HCT116 (cell line): ENCODE measurements around the gene DLD. TPM values are rescaled to one million over a fixed set of nuclear protein-coding genes. Genes with fewer than 3 reads are reported as not detected.

Experiments
- ATAC-seq: fragments of 200-7000 bp; cut with Tn5 transposase; 2 replicates; pipeline ENCODE4 v1.9.1; 2020; ENCODE audit warnings: mild to moderate bottlenecking, moderate library complexity
- BruUV-seq: library from RNA; stranded (reverse); fragments of 400-500 nt; replicated peaks from 2 replicates; lab custom pipeline; 2021; lab: Mats Ljungman, UMichigan
- CTCF ChIA-PET: fragments of 300-600 bp; sonication (Branson Sonifier 250); formaldehyde crosslinking; loops from one replicate; lab custom pipeline; 2021; ENCODE audit warnings: antibody characterized with exemption; lab: Charles Lee
- POLR2A ChIA-PET: fragments of 300-600, 350-600 bp; sonication (Branson Sonifier 250); formaldehyde crosslinking; loops from one replicate; lab custom pipeline; 2021; ENCODE audit warnings: antibody characterized with exemption; lab: Charles Lee
- RAD21 ChIA-PET, 2 experiments: fragments of 300-600 bp; sonication (Branson Sonifier 250); formaldehyde crosslinking; loops; one replicate each; lab custom pipeline; 2023; ENCODE audit warnings: low total read pairs in 2 of 2; ENCODE audit not compliant: uncharacterized antibody in 2 of 2, unreplicated experiment in 2 of 2, low non-redundant PET in 1 of 2; lab: Charles Lee
- DNase-seq: peaks from one replicate; pipeline ENCODE4 v3.0.0-alpha.2; 2010; ENCODE audit warnings: low read depth, low spot score
- H2AFZ ChIP-seq: fragments of 200-600 bp; shearing (Covaris generic), sonication (generic); 2 replicates; pipeline ENCODE4 v1.6.1; 2017; ENCODE audit warnings: low read depth, mixed run types, mixed read lengths, antibody characterized with exemption, low read length; ENCODE audit not compliant: poor library complexity, severe bottlenecking
- H3K27ac ChIP-seq: 2 replicates; pipeline ENCODE4 v1.5.1; 2012; ENCODE audit warnings: low read depth, low read length
- H3K27me3 ChIP-seq: fragments of 200-600 bp; sonication (generic); 2 replicates; pipeline ENCODE4 v1.6.1; 2016; ENCODE audit warnings: mixed run types, low read length, mixed read lengths; ENCODE audit not compliant: insufficient read depth
- H3K36me3 ChIP-seq, 2 experiments: fragments of 200-500 bp in 1 of 2; fragments of 200-600 bp in 1 of 2; sonication (Bioruptor generic) in 1 of 2; sonication (generic) in 1 of 2; 2 replicates each; pipeline versions ENCODE4 v1.5.1 to v1.6.1; 2014 to 2016; ENCODE audit warnings: low read length in 2 of 2, inconsistent platforms in 1 of 2, mixed read lengths in 1 of 2, mixed run types in 1 of 2; ENCODE audit not compliant: insufficient read depth in 2 of 2, control insufficient read depth in 1 of 2
- H3K4me1 ChIP-seq, 2 experiments: fragments of 200-600 bp in 1 of 2; sonication (generic) in 1 of 2; 2 replicates each; pipeline versions ENCODE4 v1.5.1 to v1.6.1; 2012 to 2017; ENCODE audit warnings: low read length in 2 of 2, inconsistent platforms in 1 of 2, mild to moderate bottlenecking in 1 of 2, mixed read lengths in 1 of 2, mixed run types in 1 of 2, moderate library complexity in 1 of 2; ENCODE audit not compliant: insufficient read depth in 2 of 2, control insufficient read depth in 1 of 2
- H3K4me2 ChIP-seq: fragments of 200-600 bp; sonication (generic); 2 replicates; pipeline ENCODE4 v1.6.1; 2017; ENCODE audit warnings: mixed run types, low read length, mixed read lengths
- H3K4me3 ChIP-seq, 2 experiments: fragments of 200-600 bp in 1 of 2; sonication (generic) in 1 of 2; replicated peaks in 1 of 2; 2 replicates each; pipeline ENCODE4 v1.5.1; 2011 to 2016; ENCODE audit warnings: low read length in 2 of 2, control low read depth in 1 of 2, low read depth in 1 of 2, mild to moderate bottlenecking in 1 of 2, mixed read lengths in 1 of 2, mixed run types in 1 of 2
- H3K79me2 ChIP-seq: fragments of 200-600 bp; sonication (generic); 2 replicates; pipeline ENCODE4 v1.6.1; 2017; ENCODE audit warnings: mild to moderate bottlenecking, mixed run types, low read length, moderate library complexity, mixed read lengths; ENCODE audit not compliant: insufficient read depth
- H3K9ac ChIP-seq: fragments of 200-600 bp; sonication (generic); 2 replicates; pipeline ENCODE4 v1.6.1; 2016; ENCODE audit warnings: low read length, mixed read lengths
- H3K9me2 ChIP-seq: fragments of 200-600 bp; sonication (generic), shearing (Covaris generic); 2 replicates; pipeline ENCODE4 v1.6.1; 2017; ENCODE audit warnings: mixed run types, mild to moderate bottlenecking, moderate library complexity; ENCODE audit not compliant: insufficient read depth
- H3K9me3 ChIP-seq, 2 experiments: fragments of 200-500 bp in 1 of 2; fragments of 200-600 bp in 1 of 2; sonication (Bioruptor generic) in 1 of 2; sonication (generic) in 1 of 2; 2 replicates each; pipeline ENCODE4 v1.6.1; 2014 to 2017; ENCODE audit warnings: low read length in 2 of 2, mixed read lengths in 2 of 2, inconsistent platforms in 1 of 2, low read depth in 1 of 2, mild to moderate bottlenecking in 1 of 2, mixed run types in 1 of 2, moderate library complexity in 1 of 2; ENCODE audit not compliant: control insufficient read depth in 1 of 2, insufficient read depth in 1 of 2
- H4K20me1 ChIP-seq: fragments of 200-600 bp; sonication (generic), shearing (Covaris generic); 2 replicates; pipeline ENCODE4 v1.6.1; 2017; ENCODE audit warnings: mixed run types, mild to moderate bottlenecking, moderate library complexity; ENCODE audit not compliant: insufficient read depth
- CBX3 ChIP-seq: IDR thresholded peaks from 2 replicates; pipeline ENCODE4 v1.6.1; 2012; ENCODE audit warnings: low read depth
- CEBPB ChIP-seq: IDR thresholded peaks from 2 replicates; pipeline ENCODE4 v1.6.1; 2012; ENCODE audit warnings: low read depth
- EGR1 ChIP-seq: IDR thresholded peaks from 2 replicates; pipeline ENCODE4 v1.6.1; 2012; ENCODE audit warnings: low read depth
- ELF1 ChIP-seq: IDR thresholded peaks from 2 replicates; pipeline ENCODE4 v1.6.1; 2012; ENCODE audit warnings: low read depth, borderline replicate concordance
- EZH2phosphoT487 ChIP-seq: fragments of 200-600 bp; IDR thresholded peaks from 2 replicates; pipeline ENCODE4 v1.6.1; 2018; ENCODE audit warnings: antibody characterized with exemption, borderline replicate concordance
- FOSL1 ChIP-seq: IDR thresholded peaks from 2 replicates; pipeline ENCODE4 v1.6.1; 2012; ENCODE audit warnings: low read depth
- JUND ChIP-seq: IDR thresholded peaks from 2 replicates; pipeline ENCODE4 v1.6.1; 2012
- POLR2AphosphoS5 ChIP-seq: IDR thresholded peaks from 2 replicates; pipeline ENCODE4 v1.6.1; 2011; ENCODE audit warnings: mild to moderate bottlenecking, low read depth, low read length, moderate library complexity
- SIN3A ChIP-seq: IDR thresholded peaks from 2 replicates; pipeline ENCODE4 v1.6.1; 2012; ENCODE audit warnings: low read depth
- SP1 ChIP-seq: IDR thresholded peaks from 2 replicates; pipeline ENCODE4 v1.6.1; 2012; ENCODE audit warnings: low read depth
- SRF ChIP-seq: IDR thresholded peaks from 2 replicates; pipeline ENCODE4 v1.6.1; 2012; ENCODE audit warnings: low read depth
- TCF7L2 ChIP-seq: IDR thresholded peaks from 2 replicates; pipeline ENCODE4 v1.7.0; 2011; ENCODE audit warnings: borderline replicate concordance, inconsistent platforms; ENCODE audit not compliant: insufficient read depth, insufficient read length; ENCODE audit errors: extremely low read depth
- YY1 ChIP-seq: IDR thresholded peaks from 2 replicates; pipeline ENCODE4 v1.6.1; 2011; ENCODE audit warnings: low read length, low read depth, moderate library complexity, mild to moderate bottlenecking; ENCODE audit not compliant: insufficient replicate concordance; ENCODE audit errors: extremely low read depth
- ZFX ChIP-seq: fragments of 450-650 bp; IDR thresholded peaks from 2 replicates; pipeline ENCODE4 v1.6.1; 2017
- ZNF274 ChIP-seq: fragments of 200-500 bp; sonication (Bioruptor generic); IDR thresholded peaks from 2 replicates; pipeline ENCODE4 v1.6.1; 2014; ENCODE audit warnings: mild to moderate bottlenecking, low read depth, low read length, inconsistent platforms
- intact Hi-C: fragments of 100-400 bp; cut with micrococcal nuclease; formaldehyde crosslinking; loops from 2 replicates; pipeline ENCODE4 v1.10.0; 2022
- total RNA-seq: library from RNA; stranded (reverse); gene quantifications from one replicate; pipeline ENCODE4 v1.2.1, GENCODE V29; 2021; ENCODE audit not compliant: unreplicated experiment
- TF ChIP-seq, protein P1 (sequence below): IDR thresholded peaks from 2 replicates; pipeline ENCODE4 v1.6.1; 2012
- TF ChIP-seq, protein P2 (sequence below), 3 experiments: fragments of 200-600 bp in 1 of 3; sonication (generic) in 1 of 3; IDR thresholded peaks in 2 of 3; conservative IDR thresholded peaks in 1 of 3; 2 replicates each; pipeline ENCODE4 v1.5.1; 2012 to 2017; ENCODE audit warnings: low read depth in 2 of 3, low read length in 2 of 3, antibody characterized with exemption in 1 of 3, borderline replicate concordance in 1 of 3, control low read depth in 1 of 3, mild to moderate bottlenecking in 1 of 3, mixed read lengths in 1 of 3, mixed run types in 1 of 3, moderate library complexity in 1 of 3; ENCODE audit not compliant: insufficient read depth in 1 of 3

The DLD gene
- total RNA-seq, 1 experiment from 2014 or later: 104 TPM

DNA sequence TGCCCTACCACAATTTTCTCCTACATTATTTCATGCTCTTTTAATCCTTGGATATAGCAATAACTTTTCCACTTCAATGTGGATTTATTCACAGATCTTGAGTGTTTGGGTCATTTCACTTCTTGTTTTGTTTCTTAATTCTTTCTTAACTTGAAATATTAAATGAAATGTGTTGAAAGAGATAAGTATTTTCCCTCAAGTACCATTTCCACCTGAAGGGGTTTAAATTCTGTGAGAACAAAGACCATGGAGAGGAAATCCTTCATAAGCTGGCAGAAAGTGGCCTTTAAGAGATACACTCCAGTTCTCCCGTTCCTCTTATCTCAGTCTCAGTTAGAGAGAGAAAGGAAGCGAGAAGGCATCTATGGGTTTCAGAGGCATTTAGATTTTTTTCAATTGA lies 14.1 kb upstream of the DLD start:
- peaks cover 7 to 14% of the 10 kb centered on the region in 2 experiments for H3K4me1 ChIP-seq
- RAD21 ChIA-PET: no interaction called here
- POLR2A ChIA-PET: no interaction called here
- no peaks in the 10 kb centered on the region for H3K9me3 ChIP-seq
- no peaks in the 10 kb centered on the region for H3K9me2 ChIP-seq
- H3K79me2 ChIP-seq: no peaks in the 10 kb centered on the region
- H3K27ac ChIP-seq: no peak overlapping the region
- H3K36me3 ChIP-seq: no peaks in the 10 kb centered on the region
- ATAC-seq (no peak), DNase-seq (no peak)
- CTCF ChIA-PET: interaction anchor here (0.6 kb wide), 1 partner anchor 409 kb away, joined by 3 read pairs; no protein-coding TSS in a partner anchor
- no peak for TF ChIP-seq FOSL1
- TF ChIP-seq ZNF274: no peak
- TF ChIP-seq YY1: no peak
- TF ChIP-seq EZH2phosphoT487: no peak
- TF ChIP-seq EGR1: no peak
- no peak for TF ChIP-seq JUND
- no peak for TF ChIP-seq POLR2AphosphoS5
- TF ChIP-seq ZFX: no peak
- TF ChIP-seq, protein P1, sequence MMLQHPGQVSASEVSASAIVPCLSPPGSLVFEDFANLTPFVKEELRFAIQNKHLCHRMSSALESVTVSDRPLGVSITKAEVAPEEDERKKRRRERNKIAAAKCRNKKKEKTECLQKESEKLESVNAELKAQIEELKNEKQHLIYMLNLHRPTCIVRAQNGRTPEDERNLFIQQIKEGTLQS: no peak
- no peak for TF ChIP-seq CBX3
- TF ChIP-seq ELF1: no peak
- no peak for TF ChIP-seq SRF
- TF ChIP-seq SIN3A: no peak
- no peak for TF ChIP-seq CEBPB
- no peak for TF ChIP-seq TCF7L2
- TF ChIP-seq SP1: no peak
- TF ChIP-seq, protein P2, sequence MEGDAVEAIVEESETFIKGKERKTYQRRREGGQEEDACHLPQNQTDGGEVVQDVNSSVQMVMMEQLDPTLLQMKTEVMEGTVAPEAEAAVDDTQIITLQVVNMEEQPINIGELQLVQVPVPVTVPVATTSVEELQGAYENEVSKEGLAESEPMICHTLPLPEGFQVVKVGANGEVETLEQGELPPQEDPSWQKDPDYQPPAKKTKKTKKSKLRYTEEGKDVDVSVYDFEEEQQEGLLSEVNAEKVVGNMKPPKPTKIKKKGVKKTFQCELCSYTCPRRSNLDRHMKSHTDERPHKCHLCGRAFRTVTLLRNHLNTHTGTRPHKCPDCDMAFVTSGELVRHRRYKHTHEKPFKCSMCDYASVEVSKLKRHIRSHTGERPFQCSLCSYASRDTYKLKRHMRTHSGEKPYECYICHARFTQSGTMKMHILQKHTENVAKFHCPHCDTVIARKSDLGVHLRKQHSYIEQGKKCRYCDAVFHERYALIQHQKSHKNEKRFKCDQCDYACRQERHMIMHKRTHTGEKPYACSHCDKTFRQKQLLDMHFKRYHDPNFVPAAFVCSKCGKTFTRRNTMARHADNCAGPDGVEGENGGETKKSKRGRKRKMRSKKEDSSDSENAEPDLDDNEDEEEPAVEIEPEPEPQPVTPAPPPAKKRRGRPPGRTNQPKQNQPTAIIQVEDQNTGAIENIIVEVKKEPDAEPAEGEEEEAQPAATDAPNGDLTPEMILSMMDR (IDR thresholded peaks at IDR 0.05 in 2 of 3, conservative IDR thresholded peaks at IDR 0.05 in 1 of 3; ENCODE audit: borderline replicate concordance in 1 of 3, insufficient read depth in 1 of 3, low read depth in 2 of 3, low read length in 2 of 3): no peak
- H2AFZ ChIP-seq: no peak overlapping the region
- intact Hi-C loops: loop anchor here (5.0 to 10.0 kb wide), 4 partner anchors 150 to 1085 kb away; partner anchors contain the start of gene BCAP29
- H3K27me3 ChIP-seq: no peaks in the 10 kb centered on the region
- BruUV-seq: no TSS peak
- no peak overlapping the region for H3K4me3 ChIP-seq
- H3K9ac ChIP-seq: no peak overlapping the region
- H3K4me2 ChIP-seq: no peak overlapping the region
- H4K20me1 ChIP-seq: no peaks in the 10 kb centered on the region
